Gastroesophageal sphincter (tissue), 4 donors: Measurements from ENCODE around the gene ANP32A. TPM values are rescaled to one million over a fixed set of nuclear protein-coding genes. Genes with fewer than 3 reads are reported as not detected.
"Not testable (repeated sequence)": the region's sequence is repeated elsewhere in the genome, so short reads cannot be mapped to it uniquely, and the experiment has no call there.

Source experiments
- ATAC-seq: fragments of 150-250 bp; one replicate; pipeline ENCODE4 v1.9.1; 2016; ENCODE audit warnings: mild to moderate bottlenecking, moderate library complexity
- H3K27ac ChIP-seq, 4 donors: fragments of 200-600 bp; sonication (generic) in 3 of 4; 1 replicate in 3 of 4; 2 replicates in 1 of 4; pipeline ENCODE4 v1.5.1; 2016 to 2019
- H3K27me3 ChIP-seq: fragments of 200-600 bp; sonication (generic); one replicate; pipeline ENCODE4 v1.5.1; 2019
- H3K36me3 ChIP-seq, 2 donors: fragments of 200-600 bp; sonication (generic); one replicate each; pipeline ENCODE4 v1.5.1; 2019; ENCODE audit warnings: control low read depth in 1 of 2
- H3K4me1 ChIP-seq, 3 donors: fragments of 200-600 bp; sonication (generic); 1 replicate in 2 of 3; 2 replicates in 1 of 3; pipeline ENCODE4 v1.5.1; 2016 to 2019; ENCODE audit warnings: control low read depth in 2 of 3
- H3K4me3 ChIP-seq, 2 donors: fragments of 200-600 bp; sonication (generic); one replicate each; pipeline ENCODE4 v1.5.1; 2019; ENCODE audit warnings: mild to moderate bottlenecking in 1 of 2, moderate library complexity in 1 of 2
- H3K9me3 ChIP-seq, 3 donors: fragments of 200-600 bp; sonication (generic); one replicate each; pipeline ENCODE4 v1.5.1; 2017 to 2019; ENCODE audit warnings: control low read depth in 2 of 3
- CTCF ChIP-seq, 4 experiments: fragments of 200-600 bp in 2 of 4; fragments of 450-650 bp in 2 of 4; sonication (generic) in 1 of 4; IDR thresholded peaks; one replicate each; pipeline ENCODE4 v1.5.1; 2017 to 2019; ENCODE audit warnings: antibody characterized with exemption in 4 of 4, mild to moderate bottlenecking in 2 of 4, moderate library complexity in 2 of 4
- EP300 ChIP-seq: sonication (generic); formaldehyde crosslinking; IDR thresholded peaks from one replicate; pipeline ENCODE4 v1.6.1; 2017; ENCODE audit warnings: antibody characterized with exemption, mild to moderate bottlenecking
- POLR2A ChIP-seq, 2 donors: fragments of 450-650 bp; IDR thresholded peaks; one replicate each; pipeline ENCODE4 v1.6.1; 2017; ENCODE audit warnings: antibody characterized with exemption in 2 of 2, mild to moderate bottlenecking in 2 of 2, moderate library complexity in 1 of 2
- POLR2AphosphoS5 ChIP-seq: sonication (generic); formaldehyde crosslinking; IDR thresholded peaks from one replicate; pipeline ENCODE4 v1.6.1; 2017; ENCODE audit warnings: antibody characterized with exemption
- WGBS, 2 donors: methylation state at CpG; one replicate each; pipeline ENCODE4 v1.1.5; 2018; ENCODE audit warnings: low coverage in 1 of 2; 5-methylcytosine and 5-hydroxymethylcytosine counted together
- total RNA-seq, 4 donors: library from RNA; depleted of rRNA; stranded (reverse); fragments of >200 nt; gene quantifications; one replicate each; pipeline ENCODE4 v1.1.0, GENCODE V29; 2016

The ANP32A gene
- total RNA-seq, result 10 to 100 TPM; 42.4 to 75.0 (median 55.6) TPM

- TF ChIP-seq EP300, result no peak
- peak in 1 of 2 donors; percentile 25 for TF ChIP-seq POLR2A (IDR thresholded peaks at IDR 0.05)
- TF ChIP-seq POLR2AphosphoS5, result peak; percentile 46
- no peak for TF ChIP-seq CTCF (IDR thresholded peaks at IDR 0.05)
- peak within 1 kb of the TSS; percentile 91 to 98 (median 96) for H3K27ac ChIP-seq
- ATAC-seq, result peak; percentile 93
- no peaks in the 10 kb centered on the region for H3K27me3 ChIP-seq
- no peaks in the 10 kb centered on the region for H3K36me3 ChIP-seq
- peaks cover 0 to 27% (median 8%) of the 10 kb centered on the region in 3 donors for H3K4me1 ChIP-seq
- WGBS, 2 donors, result 0% methylated on average over 5 to 12 of the region's 81 CpGs
- H3K4me3 ChIP-seq, result peak within 1 kb of the TSS; percentile 58 to 98
- no peaks in the 10 kb centered on the region for H3K9me3 ChIP-seq
These were observed at the start of gene ANP32A for GRCh38 chr15:68820295-68821189. Gene ANP32A, minus strand, starts transcription at chr15:68820895. Its CDS starts 144 bp downstream, at chr15:68820751.

GRCh38 chr15:68868296-68868695 is 47.6 kb upstream of the ANP32A start:
- no peak overlapping the region for H3K27ac ChIP-seq
- H3K27me3 ChIP-seq, result peaks cover 26% of the 10 kb centered on the region
- H3K4me3 ChIP-seq, result no peak overlapping the region
- H3K36me3 ChIP-seq, result no peaks in the 10 kb centered on the region
- no peak for ATAC-seq
- peaks cover 0 to 10% (median 0%) of the 10 kb centered on the region in 3 donors for H3K9me3 ChIP-seq
- 57 to 79% methylated on average over 1 to 2 of the region's 2 CpGs for WGBS, 2 donors
- TF ChIP-seq POLR2AphosphoS5, result no peak
- no peak for TF ChIP-seq EP300
- no peak for TF ChIP-seq CTCF (IDR thresholded peaks at IDR 0.05)
- TF ChIP-seq POLR2A (IDR thresholded peaks at IDR 0.05), result no peak
- H3K4me1 ChIP-seq, result no peaks in the 10 kb centered on the region

- TF ChIP-seq CTCF (IDR thresholded peaks at IDR 0.05) (no peak), POLR2A (IDR thresholded peaks at IDR 0.05) (no peak), EP300 (no peak), POLR2AphosphoS5 (no peak)
- ATAC-seq, result no peak
- peaks cover 0 to 30% (median 0%) of the 10 kb centered on the region in 3 donors for H3K9me3 ChIP-seq
- H3K36me3 ChIP-seq, result no peaks in the 10 kb centered on the region
- H3K4me1 ChIP-seq, result no peaks in the 10 kb centered on the region
- no peak overlapping the region for H3K4me3 ChIP-seq
- peaks cover 5% of the 10 kb centered on the region for H3K27me3 ChIP-seq
- H3K27ac ChIP-seq, result no peak overlapping the region
These were observed 41.7 kb upstream of the ANP32A start for GRCh38 chr15:68862415-68862814.

- H3K9me3 ChIP-seq, result peaks cover 0 to 40% (median 0%) of the 10 kb centered on the region in 3 donors
- 80 to 100% methylated on average over 1 of the region's 4 CpGs for WGBS, 2 donors
- H3K4me3 ChIP-seq, H3K27ac ChIP-seq, H3K4me1 ChIP-seq, H3K36me3 ChIP-seq, ATAC-seq, H3K27me3 ChIP-seq: not testable (repeated sequence)
These were observed 38.0 kb upstream of the ANP32A start for GRCh38 chr15:68858666-68859065.

- H3K9me3 ChIP-seq, result peaks cover 0 to 27% (median 0%) of the 10 kb centered on the region in 3 donors
- H3K27ac ChIP-seq, H3K36me3 ChIP-seq, H3K27me3 ChIP-seq, H3K4me1 ChIP-seq, H3K4me3 ChIP-seq, ATAC-seq: not testable (repeated sequence)
- 88 to 95% methylated on average over 4 of the region's 5 CpGs for WGBS, 2 donors
These were observed 36.7 kb upstream of the ANP32A start for GRCh38 chr15:68857443-68857842.

GRCh38 chr15:68852461-68852860 is 31.8 kb upstream of the ANP32A start:
- Histone ChIP-seq H3K27me3 (peaks cover 10% of the 10 kb centered on the region), H3K9me3 (peaks cover 0 to 16% (median 0%) of the 10 kb centered on the region in 3 donors), H3K4me1 (no peaks in the 10 kb centered on the region), H3K27ac (no peak overlapping the region), H3K4me3 (no peak overlapping the region), H3K36me3 (no peaks in the 10 kb centered on the region)
- WGBS, 2 donors, result 85 to 86% methylated on average over 2 to 5 of the region's 7 CpGs
- no peak for TF ChIP-seq EP300
- TF ChIP-seq POLR2AphosphoS5, result no peak
- TF ChIP-seq POLR2A (IDR thresholded peaks at IDR 0.05), result no peak
- TF ChIP-seq CTCF (IDR thresholded peaks at IDR 0.05), result no peak
- ATAC-seq, result no peak
